ENCODE results near the gene EXOC6B.

- TF ChIP-seq, protein P1, sequence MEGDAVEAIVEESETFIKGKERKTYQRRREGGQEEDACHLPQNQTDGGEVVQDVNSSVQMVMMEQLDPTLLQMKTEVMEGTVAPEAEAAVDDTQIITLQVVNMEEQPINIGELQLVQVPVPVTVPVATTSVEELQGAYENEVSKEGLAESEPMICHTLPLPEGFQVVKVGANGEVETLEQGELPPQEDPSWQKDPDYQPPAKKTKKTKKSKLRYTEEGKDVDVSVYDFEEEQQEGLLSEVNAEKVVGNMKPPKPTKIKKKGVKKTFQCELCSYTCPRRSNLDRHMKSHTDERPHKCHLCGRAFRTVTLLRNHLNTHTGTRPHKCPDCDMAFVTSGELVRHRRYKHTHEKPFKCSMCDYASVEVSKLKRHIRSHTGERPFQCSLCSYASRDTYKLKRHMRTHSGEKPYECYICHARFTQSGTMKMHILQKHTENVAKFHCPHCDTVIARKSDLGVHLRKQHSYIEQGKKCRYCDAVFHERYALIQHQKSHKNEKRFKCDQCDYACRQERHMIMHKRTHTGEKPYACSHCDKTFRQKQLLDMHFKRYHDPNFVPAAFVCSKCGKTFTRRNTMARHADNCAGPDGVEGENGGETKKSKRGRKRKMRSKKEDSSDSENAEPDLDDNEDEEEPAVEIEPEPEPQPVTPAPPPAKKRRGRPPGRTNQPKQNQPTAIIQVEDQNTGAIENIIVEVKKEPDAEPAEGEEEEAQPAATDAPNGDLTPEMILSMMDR (tag by site-specific recombination; IDR thresholded peaks at IDR 0.05): no peak
- TF ChIP-seq ZNF416 (tag by site-specific recombination; IDR thresholded peaks at IDR 0.05) (no peak), ZNF423 (tag by site-specific recombination; IDR thresholded peaks at IDR 0.05) (no peak), EGR2 (tag by site-specific recombination; IDR thresholded peaks at IDR 0.05; ENCODE audit: low read depth) (no peak), OSR2 (tag by site-specific recombination; IDR thresholded peaks at IDR 0.05) (no peak), TRIM28 (IDR thresholded peaks at IDR 0.05; ENCODE audit: borderline replicate concordance, low read length) (no peak), ZNF341 (tag by site-specific recombination; IDR thresholded peaks at IDR 0.05; ENCODE audit: low read depth) (no peak), ZNF292 (tag by site-specific recombination; IDR thresholded peaks at IDR 0.05; ENCODE audit: borderline replicate concordance, low read depth) (no peak)
- TF ChIP-seq, protein P2, sequence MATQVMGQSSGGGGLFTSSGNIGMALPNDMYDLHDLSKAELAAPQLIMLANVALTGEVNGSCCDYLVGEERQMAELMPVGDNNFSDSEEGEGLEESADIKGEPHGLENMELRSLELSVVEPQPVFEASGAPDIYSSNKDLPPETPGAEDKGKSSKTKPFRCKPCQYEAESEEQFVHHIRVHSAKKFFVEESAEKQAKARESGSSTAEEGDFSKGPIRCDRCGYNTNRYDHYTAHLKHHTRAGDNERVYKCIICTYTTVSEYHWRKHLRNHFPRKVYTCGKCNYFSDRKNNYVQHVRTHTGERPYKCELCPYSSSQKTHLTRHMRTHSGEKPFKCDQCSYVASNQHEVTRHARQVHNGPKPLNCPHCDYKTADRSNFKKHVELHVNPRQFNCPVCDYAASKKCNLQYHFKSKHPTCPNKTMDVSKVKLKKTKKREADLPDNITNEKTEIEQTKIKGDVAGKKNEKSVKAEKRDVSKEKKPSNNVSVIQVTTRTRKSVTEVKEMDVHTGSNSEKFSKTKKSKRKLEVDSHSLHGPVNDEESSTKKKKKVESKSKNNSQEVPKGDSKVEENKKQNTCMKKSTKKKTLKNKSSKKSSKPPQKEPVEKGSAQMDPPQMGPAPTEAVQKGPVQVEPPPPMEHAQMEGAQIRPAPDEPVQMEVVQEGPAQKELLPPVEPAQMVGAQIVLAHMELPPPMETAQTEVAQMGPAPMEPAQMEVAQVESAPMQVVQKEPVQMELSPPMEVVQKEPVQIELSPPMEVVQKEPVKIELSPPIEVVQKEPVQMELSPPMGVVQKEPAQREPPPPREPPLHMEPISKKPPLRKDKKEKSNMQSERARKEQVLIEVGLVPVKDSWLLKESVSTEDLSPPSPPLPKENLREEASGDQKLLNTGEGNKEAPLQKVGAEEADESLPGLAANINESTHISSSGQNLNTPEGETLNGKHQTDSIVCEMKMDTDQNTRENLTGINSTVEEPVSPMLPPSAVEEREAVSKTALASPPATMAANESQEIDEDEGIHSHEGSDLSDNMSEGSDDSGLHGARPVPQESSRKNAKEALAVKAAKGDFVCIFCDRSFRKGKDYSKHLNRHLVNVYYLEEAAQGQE (tag by site-specific recombination; IDR thresholded peaks at IDR 0.05): no peak
- TF ChIP-seq, protein P3, sequence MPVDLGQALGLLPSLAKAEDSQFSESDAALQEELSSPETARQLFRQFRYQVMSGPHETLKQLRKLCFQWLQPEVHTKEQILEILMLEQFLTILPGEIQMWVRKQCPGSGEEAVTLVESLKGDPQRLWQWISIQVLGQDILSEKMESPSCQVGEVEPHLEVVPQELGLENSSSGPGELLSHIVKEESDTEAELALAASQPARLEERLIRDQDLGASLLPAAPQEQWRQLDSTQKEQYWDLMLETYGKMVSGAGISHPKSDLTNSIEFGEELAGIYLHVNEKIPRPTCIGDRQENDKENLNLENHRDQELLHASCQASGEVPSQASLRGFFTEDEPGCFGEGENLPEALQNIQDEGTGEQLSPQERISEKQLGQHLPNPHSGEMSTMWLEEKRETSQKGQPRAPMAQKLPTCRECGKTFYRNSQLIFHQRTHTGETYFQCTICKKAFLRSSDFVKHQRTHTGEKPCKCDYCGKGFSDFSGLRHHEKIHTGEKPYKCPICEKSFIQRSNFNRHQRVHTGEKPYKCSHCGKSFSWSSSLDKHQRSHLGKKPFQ (tag by site-specific recombination; IDR thresholded peaks at IDR 0.05): no peak
- TF ChIP-seq, protein P4, sequence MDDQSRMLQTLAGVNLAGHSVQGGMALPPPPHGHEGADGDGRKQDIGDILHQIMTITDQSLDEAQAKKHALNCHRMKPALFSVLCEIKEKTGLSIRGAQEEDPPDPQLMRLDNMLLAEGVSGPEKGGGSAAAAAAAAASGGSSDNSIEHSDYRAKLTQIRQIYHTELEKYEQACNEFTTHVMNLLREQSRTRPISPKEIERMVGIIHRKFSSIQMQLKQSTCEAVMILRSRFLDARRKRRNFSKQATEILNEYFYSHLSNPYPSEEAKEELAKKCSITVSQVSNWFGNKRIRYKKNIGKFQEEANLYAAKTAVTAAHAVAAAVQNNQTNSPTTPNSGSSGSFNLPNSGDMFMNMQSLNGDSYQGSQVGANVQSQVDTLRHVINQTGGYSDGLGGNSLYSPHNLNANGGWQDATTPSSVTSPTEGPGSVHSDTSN (CRISPR knock-in tag; IDR thresholded peaks at IDR 0.05): no peak
Observed at GRCh38 chr2:72698300-72698699, 127.5 kb downstream of the EXOC6B start.
